ENCODE results near the gene MYLK2. TPM values are rescaled to one million over a fixed set of nuclear protein-coding genes. Genes with fewer than 3 reads are reported as not detected.
A peak's percentile ranks its signal among the peaks of the same experiment; 100 is the strongest.

The MYLK2 gene
- total and polyA plus RNA-seq, 2 of the 4 experiments (the other 2 are of a cell fraction), result 0.18 to 0.27 TPM

DNA sequence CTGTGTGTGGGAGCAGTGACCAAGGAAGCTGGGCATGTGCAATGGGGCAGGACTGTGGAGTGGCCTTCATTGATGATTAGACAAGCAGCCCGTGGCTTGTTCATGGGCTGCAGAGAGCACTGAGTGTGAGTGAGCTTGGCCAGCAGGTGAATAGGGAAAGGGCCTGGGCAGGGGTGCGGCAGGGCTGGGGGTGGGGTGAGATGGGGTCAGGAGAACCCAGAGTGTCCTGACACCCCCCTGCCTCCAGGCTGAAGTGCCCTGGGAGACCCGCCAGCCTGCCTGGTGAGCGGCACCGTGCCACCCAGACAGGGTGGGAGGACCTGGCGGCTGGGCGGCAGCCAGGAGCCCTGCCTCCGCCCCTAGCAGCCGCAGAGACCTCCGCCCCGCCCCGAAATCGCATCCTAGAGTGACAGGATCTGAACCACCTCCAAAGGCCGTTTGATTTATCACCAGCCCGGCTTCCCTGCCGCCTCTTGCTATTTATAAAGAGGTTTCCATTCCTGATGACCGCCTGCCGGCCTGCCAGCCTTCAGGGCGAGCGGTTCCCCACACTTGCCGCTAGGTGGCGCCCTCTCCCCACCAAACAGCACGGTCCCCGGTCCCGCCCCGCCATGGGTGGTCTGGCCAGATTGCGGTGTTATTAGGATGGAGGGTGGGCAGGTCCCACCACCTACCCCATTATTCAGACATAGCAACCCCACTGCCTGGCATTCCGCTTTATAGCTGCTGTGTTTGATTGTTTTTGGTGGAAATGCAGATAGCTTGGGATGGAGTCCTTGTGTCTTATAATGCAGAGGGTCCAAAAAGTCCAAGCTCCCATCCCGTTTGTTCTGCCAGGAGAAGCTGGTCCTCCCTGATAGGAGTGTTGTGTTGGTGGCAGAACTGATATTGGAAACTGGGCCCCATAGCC, 3.5 kb downstream of the MYLK2 start:
- no peaks in the 10 kb centered on the region for H3K27me3 ChIP-seq (ENCODE audit: control insufficient read depth, insufficient read depth, low read length)
- H3K9me1 ChIP-seq (ENCODE audit: insufficient read depth, low read length), result no peaks in the 10 kb centered on the region
- TF ChIP-seq CHD1 (IDR thresholded peaks at IDR 0.05; ENCODE audit: low read depth, low read length) (no peak), RCOR1 (IDR thresholded peaks at IDR 0.05; ENCODE audit: insufficient replicate concordance, low read length) (no peak), SMC3 (IDR thresholded peaks at IDR 0.05; ENCODE audit: low read depth, low read length) (peak; percentile 87), RAD21 (IDR thresholded peaks at IDR 0.05; ENCODE audit: low read length) (peak; percentile 94)
- TF ChIP-seq, protein P1, sequence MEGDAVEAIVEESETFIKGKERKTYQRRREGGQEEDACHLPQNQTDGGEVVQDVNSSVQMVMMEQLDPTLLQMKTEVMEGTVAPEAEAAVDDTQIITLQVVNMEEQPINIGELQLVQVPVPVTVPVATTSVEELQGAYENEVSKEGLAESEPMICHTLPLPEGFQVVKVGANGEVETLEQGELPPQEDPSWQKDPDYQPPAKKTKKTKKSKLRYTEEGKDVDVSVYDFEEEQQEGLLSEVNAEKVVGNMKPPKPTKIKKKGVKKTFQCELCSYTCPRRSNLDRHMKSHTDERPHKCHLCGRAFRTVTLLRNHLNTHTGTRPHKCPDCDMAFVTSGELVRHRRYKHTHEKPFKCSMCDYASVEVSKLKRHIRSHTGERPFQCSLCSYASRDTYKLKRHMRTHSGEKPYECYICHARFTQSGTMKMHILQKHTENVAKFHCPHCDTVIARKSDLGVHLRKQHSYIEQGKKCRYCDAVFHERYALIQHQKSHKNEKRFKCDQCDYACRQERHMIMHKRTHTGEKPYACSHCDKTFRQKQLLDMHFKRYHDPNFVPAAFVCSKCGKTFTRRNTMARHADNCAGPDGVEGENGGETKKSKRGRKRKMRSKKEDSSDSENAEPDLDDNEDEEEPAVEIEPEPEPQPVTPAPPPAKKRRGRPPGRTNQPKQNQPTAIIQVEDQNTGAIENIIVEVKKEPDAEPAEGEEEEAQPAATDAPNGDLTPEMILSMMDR (conservative IDR thresholded peaks at IDR 0.05; ENCODE audit: low read depth, low read length), result peak; percentile 95
- no peak overlapping the region for H2BK120ac ChIP-seq (ENCODE audit: low read depth, low read length)
- no peak overlapping the region for H2BK5ac ChIP-seq (ENCODE audit: low read depth, low read length, poor library complexity, severe bottlenecking)
- intact Hi-C loops (cut with micrococcal nuclease) (loop anchor here (1.0 to 5.0 kb wide), 5 partner anchors 24 to 385 kb away; partner anchors contain the start of genes PDRG1, PLAGL2 and POFUT1), dilution Hi-C loops (cut with HindIII; ENCODE audit: low sequenced_read_pairs, unreplicated experiment) (no loop called here), in situ Hi-C loops (cut with MboI; ENCODE audit: low sequenced_read_pairs) (loop anchor here (5.0 to 10.0 kb wide), 2 partner anchors 132 to 210 kb away; partner anchors contain the start of gene PDRG1)
- H3K9ac ChIP-seq (ENCODE audit: low read depth, low read length), result no peak overlapping the region
- peak overlapping the region; percentile 77 for H2AFZ ChIP-seq (replicated peaks; ENCODE audit: low read length, poor library complexity)
- no peak overlapping the region for H3K27ac ChIP-seq (ENCODE audit: insufficient read depth, low read length)
- peak overlapping the region; percentile 4 for H2AK9ac ChIP-seq (replicated peaks; ENCODE audit: low read depth, low read length, poor library complexity)
- no peak overlapping the region for H4K5ac ChIP-seq (ENCODE audit: low read depth, low read length)
- 10% methylated on average over 15 of the region's 29 CpGs; no CpG with 5 or more reads in 1 of the 2 experiments for WGBS, 2 experiments (ENCODE audit: extremely low coverage in 2 of 2, insufficient read length in 1 of 2)
- H3K56ac ChIP-seq (ENCODE audit: extremely low read depth, insufficient read depth, low read length), result no peak overlapping the region
- H4K20me1 ChIP-seq (ENCODE audit: insufficient read depth, low read length), result no peaks in the 10 kb centered on the region
- no peak overlapping the region for H3K14ac ChIP-seq (replicated peaks; ENCODE audit: low read depth, low read length)
- no peaks in the 10 kb centered on the region for H3K36me3 ChIP-seq (ENCODE audit: control insufficient read depth, insufficient read depth, low read length)
- DNase-seq, result peak; percentile 46
- no peak overlapping the region for H3K18ac ChIP-seq (ENCODE audit: low read depth, low read length)
- no peak overlapping the region for H3K4me3 ChIP-seq (ENCODE audit: insufficient read depth, low read depth, low read length)
- no peak overlapping the region for H4K91ac ChIP-seq (ENCODE audit: insufficient read depth, low read depth, low read length)
- ATAC-seq (ENCODE audit: low read depth), result peak; percentile 98
- no peaks in the 10 kb centered on the region; a peak in 1 of 4 replicates for H3K79me1 ChIP-seq (ENCODE audit: low read depth in 1 of 2, low read length in 2 of 2)
- H3K4me2 ChIP-seq (ENCODE audit: low read depth, low read length), result peak overlapping the region; percentile 51; the same call in 1 of the 2 replicates
- CTCF ChIA-PET, result interaction anchor here (0.7 to 1.4 kb wide), 8 partner anchors 10 to 209 kb away, joined by 3 to 12 read pairs (median 4); partner anchors contain the start of gene PDRG1
- POLR2A ChIA-PET (ENCODE audit: unreplicated experiment), result no interaction called here
- BruUV-seq (replicated peaks), result no TSS peak
- no peaks in the 10 kb centered on the region for H3K4me1 ChIP-seq (ENCODE audit: control insufficient read depth, insufficient read depth, low read length)
- no peak overlapping the region for H3K4ac ChIP-seq (ENCODE audit: low read depth, low read length)
- H2BK15ac ChIP-seq (ENCODE audit: low read depth, low read length), result no peak overlapping the region
- H3K9me3 ChIP-seq (ENCODE audit: control insufficient read depth, insufficient read depth, low read length), result no peaks in the 10 kb centered on the region
- no peak overlapping the region for H2BK20ac ChIP-seq (ENCODE audit: low read depth, low read length)
- H2AK5ac ChIP-seq (ENCODE audit: low read depth, low read length), result no peak overlapping the region
- no peak overlapping the region for H3K23ac ChIP-seq (ENCODE audit: low read depth, low read length)
- no peak overlapping the region; a peak in 1 of 4 replicates for H4K8ac ChIP-seq (ENCODE audit: low read depth in 2 of 2, low read length in 2 of 2)

Data from IMR-90 (cell line).